NB4 (cell line): ENCODE results near the gene CAMSAP1.

Source experiments
- DNase-seq: peaks from one replicate; pipeline ENCODE4 v3.0.0; 2010; ENCODE audit warnings: low read depth
- H3K4me3 ChIP-seq: one replicate; pipeline ENCODE4 v1.5.1; 2011; ENCODE audit warnings: mild to moderate bottlenecking, low read depth, low read length, moderate library complexity
- CTCF ChIP-seq: IDR thresholded peaks from one replicate; pipeline ENCODE4 v1.5.1; 2012; ENCODE audit warnings: low read depth, low read length
- MAX ChIP-seq: IDR thresholded peaks from 2 replicates; pipeline ENCODE4 v1.6.1; 2011; ENCODE audit warnings: low read depth, low read length
- MYC ChIP-seq: IDR thresholded peaks from 2 replicates; pipeline ENCODE4 v1.6.1; 2011; ENCODE audit warnings: low read depth, low read length
- POLR2A ChIP-seq: IDR thresholded peaks from 2 replicates; pipeline ENCODE4 v1.6.1; 2011; ENCODE audit warnings: mild to moderate bottlenecking; ENCODE audit not compliant: insufficient read length; ENCODE audit errors: extremely low read depth

Gene CAMSAP1

GRCh38 chr9:135848341-135849047 lies 58.9 kb downstream of the CAMSAP1 start:
- H3K4me3 ChIP-seq, result no peak overlapping the region
- TF ChIP-seq POLR2A (no peak), MYC (no peak), MAX (no peak)
- DNase-seq, result no peak

- TF ChIP-seq CTCF (no peak), POLR2A (no peak), MAX (no peak), MYC (no peak)
- DNase-seq, result no peak
Observed at GRCh38 chr9:135847833-135848232, 59.5 kb downstream of the CAMSAP1 start.

GRCh38 chr9:135840539-135840938 lies 66.8 kb downstream of the CAMSAP1 start:
- DNase-seq, result no peak
- H3K4me3 ChIP-seq, result no peak overlapping the region
- TF ChIP-seq POLR2A (no peak), MYC (no peak), MAX (no peak), CTCF (no peak)

More at GRCh38 chr9:135847833-135848232, 59.5 kb downstream of the CAMSAP1 start:
- no peak overlapping the region for H3K4me3 ChIP-seq

GRCh38 chr9:135840107-135840506 lies 67.2 kb downstream of the CAMSAP1 start:
- DNase-seq, result no peak
- no peak overlapping the region for H3K4me3 ChIP-seq
- TF ChIP-seq POLR2A, result no peak
- no peak for TF ChIP-seq CTCF
- no peak for TF ChIP-seq MAX
- no peak for TF ChIP-seq MYC

GRCh38 chr9:135839516-135839915 lies 67.8 kb downstream of the CAMSAP1 start:
- no peak overlapping the region for H3K4me3 ChIP-seq
- DNase-seq, result no peak
- no peak for TF ChIP-seq MAX
- no peak for TF ChIP-seq CTCF
- no peak for TF ChIP-seq MYC
- no peak for TF ChIP-seq POLR2A

- no peak overlapping the region for H3K4me3 ChIP-seq
- DNase-seq, result no peak
- TF ChIP-seq MAX (no peak), CTCF (no peak), MYC (no peak), POLR2A (no peak)
Observed at GRCh38 chr9:135835131-135835530, 72.2 kb downstream of the CAMSAP1 start.
